Measurements from ENCODE around the gene SCTR.

DNA sequence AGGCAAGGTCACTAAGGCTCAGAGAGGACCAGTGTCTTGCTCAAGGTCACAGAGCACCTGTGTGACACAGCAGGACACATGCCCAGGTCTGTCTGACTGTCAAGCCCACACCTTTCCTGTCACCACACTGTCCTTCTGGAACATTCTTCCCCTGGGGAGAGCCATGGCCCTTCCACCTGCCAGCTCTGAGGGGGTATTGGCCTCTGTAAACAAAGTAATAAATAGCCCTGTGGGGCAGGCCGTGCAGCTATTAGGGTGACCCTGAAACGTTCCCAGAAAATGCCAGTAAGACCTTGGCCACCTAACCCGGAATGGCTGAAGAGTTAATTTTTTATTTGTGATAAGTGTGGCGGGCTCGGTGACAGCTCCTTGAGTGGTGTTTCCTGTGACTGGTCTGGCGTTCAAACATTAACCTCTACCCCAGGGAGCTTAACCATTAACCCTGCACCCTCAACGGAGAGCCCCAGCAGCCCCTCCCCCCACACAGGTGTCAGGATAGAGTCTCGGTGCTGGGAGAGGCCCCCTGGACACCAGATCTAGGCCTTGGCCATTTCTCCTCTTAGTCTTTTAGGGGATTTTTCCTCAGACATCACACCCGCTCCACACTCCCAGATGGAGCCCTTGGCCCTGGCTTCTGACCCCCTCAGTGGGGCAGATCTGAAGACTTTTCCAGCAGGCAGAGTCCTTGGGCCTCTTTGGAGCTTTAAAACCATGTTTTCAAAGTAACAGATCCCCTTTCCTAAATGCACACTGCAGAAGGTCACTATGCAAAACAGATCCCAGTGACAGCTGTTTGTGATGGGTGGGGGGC lies 36.6 kb downstream of the SCTR start:
- TF ChIP-seq POLR2A (IDR thresholded peaks at IDR 0.05; ENCODE audit: low read depth, low read length) (no peak), TAF1 (IDR thresholded peaks at IDR 0.05; ENCODE audit: low read depth, low read length) (no peak), POLR2AphosphoS5 (IDR thresholded peaks at IDR 0.05; ENCODE audit: low read depth, low read length) (no peak), SPI1 (IDR thresholded peaks at IDR 0.05; ENCODE audit: low read depth, low read length) (no peak), POU2F2 (IDR thresholded peaks at IDR 0.05; ENCODE audit: low read depth, low read length) (no peak), PAX5 (IDR thresholded peaks at IDR 0.05; ENCODE audit: insufficient read depth, low read length, severe bottlenecking) (no peak)
